ENCODE results near the gene PHYKPL.
"Not testable (repeated sequence)": the region's sequence is repeated elsewhere in the genome, so short reads cannot be mapped to it uniquely, and the experiment has no call there.

Gene PHYKPL

DNA sequence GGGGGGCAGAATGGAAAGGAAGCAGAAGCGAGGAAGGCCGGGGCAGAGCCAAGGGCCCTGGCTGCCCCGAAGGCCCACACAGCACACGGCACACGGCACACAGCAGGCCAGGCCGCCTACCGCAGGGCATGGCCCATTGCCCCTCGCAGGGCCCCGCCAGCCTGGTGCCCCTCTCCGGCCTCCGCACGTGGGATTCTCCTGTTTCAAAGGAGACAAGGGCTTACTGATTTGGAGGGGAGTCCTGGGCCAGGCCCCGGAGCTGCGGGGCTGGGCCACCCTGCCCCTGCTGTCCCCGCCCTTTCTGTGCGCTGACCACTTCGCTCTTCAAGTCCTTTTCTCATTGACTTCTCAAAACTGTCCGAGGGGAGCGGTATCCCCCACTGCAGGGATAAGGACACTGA, 7.7 kb upstream of the PHYKPL start:
- DNase-seq (ENCODE audit: low read depth, low spot score): no peak

DNA sequence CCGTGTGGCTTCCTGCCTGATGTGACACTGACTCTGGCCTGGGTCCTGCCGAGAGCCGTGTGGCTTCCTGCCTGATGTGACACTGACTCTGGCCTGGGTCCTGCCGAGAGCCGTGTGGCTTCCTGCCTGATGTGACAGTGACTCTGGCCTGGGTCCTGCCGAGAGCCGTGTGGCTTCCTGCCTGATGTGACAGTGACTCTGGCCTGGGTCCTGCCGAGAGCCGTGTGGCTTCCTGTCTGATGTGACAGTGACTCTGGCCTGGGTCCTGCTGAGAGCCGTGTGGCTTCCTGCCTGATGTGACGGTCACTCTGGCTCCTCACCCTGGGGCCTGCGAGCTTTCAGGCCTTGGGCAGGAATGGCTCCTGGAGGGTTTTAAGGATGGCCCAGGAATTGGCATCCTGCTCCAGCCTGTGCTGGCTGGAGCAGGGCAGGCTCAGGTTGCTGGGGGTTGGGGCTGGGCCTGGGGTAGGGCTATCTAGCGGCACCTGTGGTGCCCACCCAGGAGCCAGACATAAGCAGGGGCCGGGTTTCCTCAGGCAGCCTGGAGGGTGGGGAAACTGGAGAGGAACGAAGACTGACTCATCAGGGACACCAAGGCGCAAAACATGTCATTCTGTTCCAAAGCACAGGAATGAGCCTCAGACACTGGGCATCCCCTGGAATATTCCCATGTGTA, 7.2 kb upstream of the PHYKPL start:
- DNase-seq (ENCODE audit: low read depth, low spot score): not testable (repeated sequence)

DNA sequence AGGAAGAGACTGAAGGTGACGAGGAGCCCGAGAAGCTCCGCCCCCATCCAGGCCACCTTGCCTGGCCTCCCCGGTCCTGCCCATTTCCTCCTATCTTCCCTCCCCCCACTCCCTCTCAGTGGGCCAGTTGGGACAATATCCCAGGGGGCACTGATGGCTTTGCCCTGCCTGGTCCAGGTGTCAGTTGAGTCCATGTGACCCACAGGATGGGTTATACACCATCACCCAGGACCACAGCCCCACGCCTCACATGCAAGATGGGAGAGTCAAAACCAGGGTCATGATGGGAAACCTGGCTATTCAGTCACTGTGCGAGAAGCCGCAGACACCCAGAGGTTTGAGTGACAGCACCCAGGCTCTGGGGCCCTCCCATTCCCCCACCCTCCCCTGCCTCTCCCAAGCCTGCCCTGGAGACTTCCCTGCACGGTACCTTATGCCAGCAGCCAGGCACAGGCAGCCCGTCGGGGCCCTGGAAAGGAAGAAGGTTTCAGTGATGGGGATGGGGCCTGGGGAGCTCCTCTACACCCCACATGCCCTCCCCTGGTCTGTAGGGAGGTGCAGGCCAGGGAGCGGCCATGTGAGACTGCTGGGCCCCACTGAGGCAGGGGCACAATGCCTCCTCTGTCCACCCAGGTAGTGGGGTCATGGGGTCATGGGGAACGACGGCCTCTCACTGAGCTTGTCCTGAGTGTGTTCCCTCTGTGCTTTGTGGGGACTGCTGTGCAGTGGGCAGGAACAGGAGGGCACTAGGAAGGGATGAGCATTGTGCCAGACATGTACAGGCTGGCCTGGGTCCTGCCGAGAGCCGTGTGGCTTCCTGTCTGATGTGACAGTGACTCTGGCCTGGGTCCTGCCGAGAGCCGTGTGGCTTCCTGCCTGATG, 6.3 kb upstream of the PHYKPL start:
- DNase-seq (ENCODE audit: low read depth, low spot score): no peak

DNA sequence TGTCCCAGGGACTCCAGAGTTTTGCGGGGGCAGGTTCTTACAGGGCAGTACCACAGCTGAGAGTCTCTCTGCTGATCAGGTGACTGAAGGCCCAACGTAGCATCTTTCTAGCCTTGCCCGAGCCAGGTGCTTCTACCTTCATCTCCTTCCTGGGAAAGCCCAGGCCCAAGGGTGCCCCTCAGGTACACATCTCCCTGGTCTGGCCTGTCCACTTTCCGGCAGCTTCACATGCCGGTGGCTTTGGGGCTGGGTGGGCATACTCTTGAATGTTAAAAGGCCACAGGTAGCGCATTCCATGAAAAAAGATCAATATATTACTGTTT, 5.7 kb upstream of the PHYKPL start:
- no peak for DNase-seq (ENCODE audit: low read depth, low spot score)

DNA sequence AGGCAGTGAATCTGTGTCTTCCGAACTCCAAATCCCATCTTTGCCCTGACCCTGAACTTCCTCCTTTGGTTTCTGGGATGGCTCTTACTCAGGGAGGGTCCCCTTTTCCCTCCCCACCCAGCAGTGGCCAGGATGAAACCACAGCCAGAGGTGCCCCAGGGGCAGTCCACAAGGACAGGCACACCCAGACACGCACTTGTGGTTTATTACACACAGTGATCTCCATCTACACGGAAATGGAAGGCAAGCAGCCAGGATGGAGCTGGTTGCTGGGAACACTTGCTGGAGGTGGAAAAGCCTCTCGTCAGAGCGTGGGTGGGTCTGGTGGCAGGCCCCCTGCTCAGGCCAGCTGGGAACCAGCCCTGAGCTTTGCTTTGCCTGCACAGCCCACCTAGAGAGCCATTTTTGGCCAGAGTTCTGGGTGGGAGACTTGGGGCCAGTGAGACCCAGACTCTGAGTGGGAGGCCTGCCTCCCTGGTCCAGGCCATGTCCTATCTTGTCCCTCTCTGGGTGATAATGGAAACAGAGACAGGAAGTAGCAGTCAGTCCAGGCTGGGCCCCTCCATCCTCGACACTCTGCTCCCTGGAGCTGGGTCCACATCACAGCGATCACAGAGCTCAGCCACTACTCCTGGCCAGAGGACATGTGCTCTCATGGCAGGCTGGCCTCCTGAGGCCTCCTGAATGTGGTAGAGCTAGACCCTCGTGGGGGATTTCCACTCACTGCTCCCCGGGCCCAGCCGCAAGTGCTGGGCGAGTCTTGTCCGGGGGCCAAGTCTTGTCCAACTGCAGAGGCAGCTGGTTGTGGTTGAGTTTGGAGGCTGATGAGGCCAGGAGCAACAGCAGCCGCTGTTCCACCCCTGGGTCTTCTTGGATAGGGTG, 5.1 kb upstream of the PHYKPL start:
- no peak for DNase-seq (ENCODE audit: low read depth, low spot score)

DNA sequence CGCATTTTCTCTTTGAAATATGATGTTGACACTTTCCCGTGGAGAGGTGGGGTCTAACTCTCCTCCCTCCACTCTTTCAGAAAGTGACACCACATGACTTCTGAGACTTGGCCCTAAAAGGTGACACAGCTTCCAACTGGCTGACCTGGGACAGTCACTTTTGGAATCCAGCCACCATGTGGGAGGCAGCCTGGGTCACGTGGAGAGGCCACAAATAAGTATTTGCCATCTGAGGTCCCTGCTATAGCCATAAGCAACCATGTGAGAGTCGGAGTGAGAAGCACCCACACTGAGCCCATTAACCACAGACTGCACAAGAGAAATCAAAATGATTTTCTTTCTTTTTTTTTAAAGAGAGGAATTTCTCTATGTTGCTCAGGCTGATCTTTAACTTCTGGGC, 4.1 kb upstream of the PHYKPL start:
- DNase-seq (ENCODE audit: low read depth, low spot score): no peak

DNA sequence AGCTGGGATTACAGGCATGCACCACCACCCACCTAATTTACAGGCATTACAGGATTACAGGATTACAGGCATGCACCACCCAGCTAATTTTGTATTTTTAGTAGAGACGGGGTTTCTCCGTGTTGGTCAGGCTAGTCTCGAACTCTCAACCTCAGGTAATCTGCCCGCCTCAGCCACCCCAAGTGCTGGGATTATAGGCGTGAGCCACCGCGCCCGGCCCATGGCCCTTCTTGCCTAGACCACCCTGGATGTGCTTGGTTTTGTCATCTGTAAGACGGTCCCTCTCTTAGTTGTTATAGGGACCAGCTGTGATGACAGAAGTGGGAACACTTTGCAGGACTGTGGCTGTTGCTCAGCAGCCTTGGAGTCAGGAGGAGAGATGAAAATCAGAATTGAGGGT, 3.5 kb upstream of the PHYKPL start:
- DNase-seq (ENCODE audit: low read depth, low spot score): no peak

DNA sequence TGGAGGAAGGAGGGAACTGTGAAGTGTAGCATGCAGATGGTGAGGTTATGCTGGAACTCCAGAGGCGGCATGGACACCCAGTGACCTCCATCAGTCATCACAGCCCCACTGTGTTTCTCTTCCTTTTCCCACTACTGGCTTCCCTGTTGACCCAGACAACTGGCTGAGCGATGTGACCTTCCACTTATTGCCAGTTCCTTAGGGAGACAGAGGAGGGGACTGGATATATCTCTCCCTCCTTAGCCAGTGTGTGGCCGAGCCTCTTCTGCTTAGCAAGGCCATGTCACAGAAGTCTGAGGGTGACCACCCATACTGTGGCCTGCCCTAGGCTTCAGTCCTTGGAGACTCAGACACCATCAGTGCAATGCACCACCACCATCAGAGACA, 3.0 kb upstream of the PHYKPL start:
- no peak for DNase-seq (ENCODE audit: low read depth, low spot score)

DNA sequence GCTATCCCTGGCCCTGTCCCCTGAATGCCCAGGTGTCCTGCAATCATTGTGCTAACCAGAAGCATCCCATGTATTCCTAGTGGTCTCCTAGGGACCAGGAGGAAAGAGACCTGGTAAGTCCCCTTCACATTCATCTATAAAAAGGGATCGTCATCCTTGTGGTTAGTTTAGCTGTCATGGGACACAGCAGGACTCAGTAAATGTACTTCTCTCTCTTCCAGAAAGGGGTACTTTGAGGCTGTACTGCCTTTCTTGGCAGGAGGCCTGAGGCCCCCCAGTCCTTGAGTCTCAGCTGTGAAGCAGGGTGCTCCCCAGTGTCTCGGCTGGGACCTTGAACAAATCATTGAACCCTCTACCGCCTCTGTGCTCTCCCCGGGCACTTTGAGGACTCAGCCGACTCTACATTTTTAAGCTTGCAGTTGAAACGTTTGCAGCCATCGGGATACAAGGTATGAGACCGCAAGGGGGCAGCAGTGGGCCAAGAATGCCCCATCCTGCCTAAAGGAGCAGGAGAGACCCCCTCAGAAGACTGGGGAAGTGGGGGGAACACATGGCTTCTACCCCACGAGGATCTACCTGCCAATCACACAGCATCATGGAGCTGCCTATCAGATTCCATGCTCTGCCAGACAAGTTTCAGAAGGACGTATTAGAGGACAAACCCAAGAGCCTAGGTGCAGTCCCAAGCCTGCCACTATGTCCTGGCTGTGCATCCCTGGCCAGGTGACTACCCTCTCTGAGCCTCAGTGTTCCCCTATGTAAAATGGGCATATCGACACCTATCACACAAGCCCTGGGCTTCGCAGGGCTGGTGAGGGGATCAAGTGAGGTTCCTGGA, 2.4 kb upstream of the PHYKPL start:
- no peak for DNase-seq (ENCODE audit: low read depth, low spot score)

DNA sequence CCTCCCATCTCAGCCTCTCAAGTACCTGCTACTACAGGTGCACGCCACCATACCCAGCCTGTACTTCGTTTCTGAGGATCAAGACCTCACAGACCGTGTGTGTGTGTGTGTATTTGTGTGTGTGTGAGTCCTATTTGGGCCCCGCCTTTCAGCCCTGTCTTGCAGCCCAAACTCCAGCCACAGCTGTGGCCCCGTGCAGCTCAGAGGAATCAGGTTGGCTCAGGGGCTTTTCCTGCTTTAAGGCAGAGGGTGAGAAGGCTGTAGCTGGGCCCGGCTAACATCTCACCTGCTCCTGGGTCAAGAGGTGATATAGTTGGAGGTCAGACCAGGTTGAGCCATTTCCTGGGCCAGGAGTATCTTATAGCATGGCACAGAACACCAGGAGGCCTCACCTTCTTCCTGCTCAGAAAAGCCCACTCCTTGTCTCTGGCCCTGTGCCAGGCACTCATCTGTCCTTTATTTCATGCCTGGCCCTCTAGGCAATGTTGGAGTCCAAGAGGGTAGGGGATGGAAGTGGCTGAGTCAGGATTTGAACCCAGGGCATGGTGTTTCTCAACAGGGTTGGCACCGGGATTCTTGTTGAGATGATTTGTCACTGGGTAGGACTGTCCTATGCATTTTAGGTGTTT, 1.6 kb upstream of the PHYKPL start:
- DNase-seq (ENCODE audit: low read depth, low spot score): no peak

DNA sequence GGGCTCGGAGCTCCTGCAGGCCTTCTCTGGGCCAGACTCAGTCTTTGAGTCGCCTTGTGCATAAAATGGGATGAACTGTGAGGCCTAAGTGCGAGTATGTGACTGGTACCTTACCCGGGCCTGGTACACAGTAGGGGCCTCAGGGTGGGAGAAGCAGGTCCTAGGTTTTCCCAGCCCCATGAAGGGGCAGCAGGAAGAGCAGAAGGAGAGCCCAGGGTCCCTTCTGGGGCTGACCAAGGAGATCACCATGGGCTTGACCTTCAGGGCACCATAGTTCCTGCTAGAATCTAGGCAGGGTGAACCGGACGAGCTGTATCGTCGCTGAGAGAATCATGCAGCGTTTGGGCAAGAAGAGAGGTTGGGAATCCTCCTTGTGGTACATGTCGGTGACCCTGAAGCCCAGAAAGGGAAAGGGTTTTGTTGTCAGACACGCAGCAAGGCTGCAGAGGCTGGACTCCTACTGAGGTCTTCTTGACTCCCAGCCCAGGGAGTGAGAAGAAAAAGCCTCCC, 373 bp upstream of the PHYKPL start:
- DNase-seq (ENCODE audit: low read depth, low spot score): no peak

DNA sequence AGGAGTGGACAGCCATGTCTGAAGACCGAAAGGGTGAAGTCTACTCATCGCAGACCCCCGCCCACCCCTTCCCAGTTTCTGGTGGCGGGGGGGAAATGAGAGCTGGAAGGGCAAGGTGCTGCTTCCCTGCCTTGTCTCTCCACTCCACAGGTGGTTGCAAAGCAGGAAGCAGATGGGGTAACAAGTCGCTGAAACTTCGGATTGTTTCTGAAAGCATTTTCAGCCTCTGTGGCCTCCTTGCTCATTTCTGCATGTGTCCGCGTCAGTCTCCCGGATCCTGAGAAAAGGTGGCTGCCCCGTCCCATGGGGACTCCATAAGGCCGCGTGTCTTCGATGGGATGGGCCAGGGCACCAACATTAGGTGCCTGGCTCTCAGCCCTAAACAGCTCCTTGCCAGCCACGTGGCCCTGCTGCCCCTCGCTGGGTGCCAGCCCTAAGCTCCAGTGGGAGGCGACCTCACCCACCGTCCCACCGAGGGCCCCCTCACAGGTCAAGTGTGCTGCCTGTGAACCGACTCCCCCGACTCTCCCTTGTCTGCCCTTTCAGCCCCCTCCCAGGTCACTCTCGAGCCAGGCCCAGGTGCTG, 971 bp downstream of the PHYKPL start:
- DNase-seq (ENCODE audit: low read depth, low spot score): no peak

DNA sequence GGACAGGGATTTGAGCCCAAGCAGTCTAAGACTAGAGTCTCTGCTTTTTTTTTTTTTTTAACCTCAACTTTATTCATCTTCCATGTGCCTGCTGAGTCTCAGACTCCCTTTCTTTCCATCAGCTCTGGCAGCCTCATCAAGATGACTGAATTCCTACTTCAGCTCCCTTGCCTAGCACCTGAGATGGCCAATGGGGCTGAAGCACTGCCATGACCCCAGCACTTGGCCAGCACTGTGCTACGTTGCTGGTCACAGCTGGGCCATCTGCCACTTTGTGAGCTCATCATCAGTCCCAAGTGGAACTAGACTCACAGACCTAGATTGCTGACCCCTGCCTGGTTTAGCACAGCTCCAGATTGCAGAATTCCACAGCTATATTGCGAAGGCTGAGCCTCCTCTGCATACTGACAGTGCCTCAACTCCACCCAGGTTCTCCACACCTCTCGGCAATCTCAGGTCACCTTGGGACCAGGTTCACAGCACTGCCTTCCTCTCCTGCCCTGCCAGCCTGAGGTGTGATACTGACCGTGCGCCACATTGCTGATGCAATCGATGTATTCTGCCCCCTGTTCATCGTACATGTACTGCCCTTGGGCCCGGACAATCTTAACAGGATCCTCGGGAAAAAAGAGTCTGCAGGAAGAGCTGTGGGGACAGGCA, 1.6 kb downstream of the PHYKPL start:
- no peak for DNase-seq (ENCODE audit: low read depth, low spot score)

DNA sequence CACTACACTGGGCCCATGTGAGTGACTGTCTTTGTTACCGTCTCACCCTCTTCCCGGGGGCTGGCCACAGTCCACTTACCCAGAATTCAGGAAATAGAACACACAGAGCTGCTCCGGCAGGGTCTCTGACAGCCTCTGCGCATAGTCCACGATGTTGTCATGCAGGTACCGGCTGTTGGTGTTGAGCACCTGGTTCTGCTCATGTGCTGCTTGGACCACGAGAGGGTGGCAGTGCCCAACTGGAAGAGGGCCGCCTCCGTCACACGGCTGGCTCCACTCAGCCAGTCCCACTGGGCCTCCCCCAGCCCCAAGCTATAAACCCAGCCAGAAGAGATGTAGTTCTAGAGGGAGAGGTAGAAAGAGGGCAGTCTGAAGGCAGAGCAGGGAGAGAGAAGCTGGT, 2.7 kb downstream of the PHYKPL start:
- no peak for DNase-seq (ENCODE audit: low read depth, low spot score)

DNA sequence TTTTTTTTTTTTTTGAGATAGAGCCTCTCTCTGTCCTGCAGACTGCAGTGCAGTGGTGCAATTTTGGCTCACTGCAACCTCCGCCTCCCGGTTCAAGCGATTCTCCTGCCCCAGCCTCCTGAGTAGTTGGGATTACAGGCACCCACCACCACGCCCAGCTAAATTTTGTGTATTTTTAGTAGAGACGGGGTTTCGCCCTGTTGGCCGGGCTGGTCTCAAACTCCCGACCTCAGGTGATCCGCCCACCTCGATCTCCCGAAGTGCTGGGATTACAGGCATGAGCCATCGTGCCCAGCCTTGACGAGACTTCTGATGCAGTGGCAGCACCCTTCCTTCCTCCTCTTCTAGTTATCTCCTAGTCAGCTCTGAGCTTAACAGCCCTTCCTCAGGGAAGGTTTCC, 3.5 kb downstream of the PHYKPL start:
- DNase-seq (ENCODE audit: low read depth, low spot score): not testable (repeated sequence)

DNA sequence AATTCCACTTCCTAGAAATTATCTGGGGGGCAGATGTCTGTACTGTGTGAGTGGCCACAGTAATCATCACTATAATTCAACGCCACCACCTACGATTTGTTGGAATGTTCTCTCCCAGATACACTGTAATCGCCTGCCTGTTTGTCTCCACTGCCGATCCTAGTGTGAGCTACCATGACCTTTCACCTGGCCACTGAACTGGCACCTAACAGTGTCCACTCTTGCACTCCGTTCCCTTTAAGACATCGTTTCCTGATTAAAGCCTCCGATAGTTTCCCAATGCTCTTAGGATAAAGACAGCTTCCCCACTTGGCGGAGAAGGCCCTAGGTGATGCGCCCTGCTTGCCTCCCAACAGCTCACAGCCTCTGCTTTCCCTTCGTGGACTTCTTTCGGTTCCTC, 4.0 kb downstream of the PHYKPL start:
- DNase-seq (ENCODE audit: low read depth, low spot score): no peak

DNA sequence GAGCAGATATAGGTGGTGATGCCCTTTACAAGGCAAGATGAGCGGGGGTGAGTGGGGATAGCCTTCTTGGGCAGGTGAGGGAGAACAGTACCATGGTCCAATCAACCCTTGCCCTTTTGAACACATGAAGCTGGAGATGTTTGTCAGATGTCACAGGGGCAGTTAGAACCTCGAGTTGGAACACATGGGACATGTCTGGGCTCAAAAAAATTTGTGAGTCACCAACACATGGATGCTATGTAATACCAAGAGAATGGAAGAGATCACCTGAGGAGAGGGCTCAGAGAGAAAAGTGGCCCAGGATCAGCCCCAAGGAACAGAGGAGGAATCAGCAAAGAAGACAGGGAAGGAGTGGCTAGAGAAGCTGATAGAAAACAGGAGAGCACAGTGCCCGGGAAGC, 4.7 kb downstream of the PHYKPL start:
- DNase-seq (ENCODE audit: low read depth, low spot score): no peak

DNA sequence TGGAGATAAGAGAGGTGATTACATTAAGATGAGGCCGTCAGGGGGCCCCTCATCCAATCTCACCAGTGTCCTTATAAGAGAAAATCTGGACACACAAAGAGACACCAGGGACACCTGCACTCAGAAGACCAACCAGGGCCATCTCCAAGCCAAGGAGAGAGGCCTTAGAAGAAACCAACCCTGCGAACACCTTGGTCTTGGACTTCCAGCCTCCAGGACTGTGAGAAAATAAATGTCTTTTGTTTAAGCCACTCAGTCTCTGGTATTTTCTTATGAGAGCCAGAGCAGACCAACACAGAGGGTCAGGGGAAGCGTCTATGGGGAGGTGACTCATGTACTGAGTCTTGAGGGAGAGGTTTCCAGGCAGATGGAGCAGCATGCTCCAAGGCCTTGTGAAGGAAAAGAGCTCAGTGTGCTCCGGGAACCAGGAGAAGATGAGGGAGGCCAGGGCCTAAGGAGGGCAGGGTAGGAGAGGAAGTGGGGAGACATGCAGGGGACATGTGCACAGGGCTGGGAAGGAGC, 5.4 kb downstream of the PHYKPL start:
- DNase-seq (ENCODE audit: low read depth, low spot score): no peak

DNA sequence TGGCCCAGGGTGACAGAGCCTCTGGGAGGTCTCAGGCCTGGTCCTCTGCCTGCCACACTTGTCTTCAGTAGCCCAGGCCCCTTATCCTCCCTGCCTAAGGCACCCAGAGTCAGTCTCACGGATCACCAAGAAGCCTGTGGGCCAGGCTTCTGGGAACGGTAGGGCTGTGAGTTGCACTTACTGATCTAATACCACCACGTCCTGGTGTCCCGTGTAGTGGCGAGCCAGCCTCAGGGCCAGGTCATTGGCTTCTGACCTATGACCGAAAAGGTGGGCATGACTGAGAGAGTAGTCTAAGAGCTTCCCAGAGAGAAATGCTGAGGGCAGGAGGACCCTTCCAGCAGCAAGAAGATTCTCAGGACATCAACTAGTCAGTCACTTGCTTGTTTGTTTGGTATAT, 7.4 kb downstream of the PHYKPL start:
- DNase-seq (ENCODE audit: low read depth, low spot score): no peak

DNA sequence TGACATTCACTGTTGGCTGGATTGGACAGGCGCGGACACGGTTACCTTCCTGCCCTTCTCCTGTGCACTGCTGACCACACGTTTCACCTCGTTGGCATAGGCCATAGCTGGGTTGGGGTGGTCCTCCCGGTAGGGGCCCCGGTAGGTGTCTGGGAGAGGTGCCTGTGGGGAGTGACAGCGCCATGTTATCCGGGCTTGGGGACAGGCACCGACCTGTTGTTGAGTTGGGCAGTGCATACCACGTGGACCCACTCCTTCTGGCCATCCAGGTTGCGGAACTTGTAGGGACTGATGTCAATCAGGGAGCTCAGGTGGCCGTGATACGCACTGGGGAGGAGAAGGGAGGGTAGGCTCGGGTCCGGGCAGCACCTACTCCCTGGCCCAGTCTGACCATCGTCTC, 8.2 kb downstream of the PHYKPL start:
- DNase-seq (ENCODE audit: low read depth, low spot score): no peak

All from brain pericyte (primary cell).